CD4-positive, alpha-beta T cell treated with Interferon gamma for 1 hour (primary cell): ENCODE measurements around the gene GARS1.
"Not testable (repeated sequence)": the region's sequence is repeated elsewhere in the genome, so short reads cannot be mapped to it uniquely, and the experiment has no call there.

Source experiments
- DNase-seq: peaks from one replicate; pipeline ENCODE4 v3.0.0-alpha.2; 2020

Gene GARS1

GRCh38 chr7:30583181-30583580, 11.5 kb upstream of the GARS1 start:
- DNase-seq: no peak

GRCh38 chr7:30584415-30584814, 10.3 kb upstream of the GARS1 start:
- DNase-seq: no peak

- DNase-seq: no peak
These were observed 9.7 kb upstream of the GARS1 start for GRCh38 chr7:30584965-30585364.

GRCh38 chr7:30585675-30586074, 9.0 kb upstream of the GARS1 start:
- no peak for DNase-seq

- not testable (repeated sequence) for DNase-seq
These were observed 7.1 kb upstream of the GARS1 start for GRCh38 chr7:30587547-30587946.

- DNase-seq: no peak
These were observed 5.6 kb upstream of the GARS1 start for GRCh38 chr7:30589111-30589510.

- DNase-seq: peak; percentile 32
These were observed 584 bp upstream of the GARS1 start for GRCh38 chr7:30594048-30594539.

- DNase-seq: no peak
These were observed 847 bp downstream of the GARS1 start for GRCh38 chr7:30595436-30596013.

- no peak for DNase-seq
These were observed 1.4 kb downstream of the GARS1 start for GRCh38 chr7:30596014-30596641.

- DNase-seq: no peak
These were observed 2.0 kb downstream of the GARS1 start for GRCh38 chr7:30596721-30597120.

- DNase-seq: no peak
These were observed 3.6 kb downstream of the GARS1 start for GRCh38 chr7:30598121-30598876.

- DNase-seq: no peak
These were observed 10.2 kb downstream of the GARS1 start for GRCh38 chr7:30604901-30605300.

- DNase-seq: no peak
These were observed 11.2 kb downstream of the GARS1 start for GRCh38 chr7:30605832-30606231.

- no peak for DNase-seq
These were observed 18.1 kb downstream of the GARS1 start for GRCh38 chr7:30612658-30613265.

- no peak for DNase-seq
These were observed 19.0 kb downstream of the GARS1 start for GRCh38 chr7:30613366-30614325.

- DNase-seq: no peak
These were observed 21.6 kb downstream of the GARS1 start for GRCh38 chr7:30616318-30616717.

- no peak for DNase-seq
These were observed 22.7 kb downstream of the GARS1 start for GRCh38 chr7:30617359-30617758.

GRCh38 chr7:30618080-30618676, 23.5 kb downstream of the GARS1 start:
- DNase-seq: no peak

GRCh38 chr7:30618961-30619360, 24.3 kb downstream of the GARS1 start:
- no peak for DNase-seq

GRCh38 chr7:30625283-30625682, 30.6 kb downstream of the GARS1 start:
- no peak for DNase-seq

GRCh38 chr7:30627026-30627425, 32.3 kb downstream of the GARS1 start:
- no peak for DNase-seq

GRCh38 chr7:30630986-30631385, 36.3 kb downstream of the GARS1 start:
- no peak for DNase-seq
